HG03097 (cell line): ENCODE results near the gene DOCK10.
A peak's percentile ranks its signal among the peaks of the same experiment; 100 is the strongest.

ENCODE experiments used
- ATAC-seq: cut with Tn5 transposase; IDR thresholded peaks from one replicate; pipeline ENCODE4 v1.9.1; 2021; ENCODE audit not compliant: unreplicated experiment, low FRiP score

The DOCK10 gene

GRCh38 chr2:224885836-224886547, 156.3 kb downstream of the DOCK10 start:
- peak; percentile 71 for ATAC-seq

DNA sequence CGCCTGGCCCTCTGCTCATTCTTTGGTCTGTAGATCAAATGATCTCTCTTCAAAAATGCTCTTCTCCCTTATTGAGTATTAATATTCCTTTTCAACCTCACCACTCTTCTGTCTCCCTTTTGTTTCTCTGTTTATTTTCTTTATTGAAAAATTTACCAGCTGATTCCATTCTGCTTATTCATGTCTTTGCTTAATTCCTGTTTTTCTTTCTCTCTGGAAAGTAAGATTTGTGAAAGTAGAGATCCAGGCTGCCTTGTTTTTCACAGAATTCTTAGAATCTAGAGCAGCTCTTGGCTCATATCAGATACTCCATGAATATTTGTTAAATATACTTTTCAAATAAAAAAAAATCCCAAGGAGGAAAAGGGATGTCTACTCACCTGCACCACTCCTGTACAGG, 157.0 kb downstream of the DOCK10 start:
- ATAC-seq = no peak

DNA sequence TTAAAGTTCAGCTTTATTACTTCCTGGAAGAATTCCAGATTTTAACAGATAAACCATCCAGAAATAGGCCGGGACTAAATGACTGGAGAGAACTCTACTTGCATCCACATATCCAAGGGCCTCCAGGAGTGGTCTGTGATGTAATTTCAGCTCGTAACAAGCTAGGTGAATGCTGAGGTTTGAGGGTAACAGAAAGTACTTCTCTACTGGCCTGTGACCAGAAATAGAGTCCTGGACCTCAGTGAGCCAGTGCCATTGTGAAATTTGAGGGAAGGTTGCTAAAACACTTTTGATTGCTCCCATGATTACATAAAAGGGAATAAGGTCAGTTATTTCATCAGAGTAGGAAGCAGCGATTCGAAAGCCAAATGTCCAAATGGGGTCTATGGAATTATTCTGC, 158.1 kb downstream of the DOCK10 start:
- ATAC-seq = no peak

GRCh38 chr2:224883700-224884099, 158.6 kb downstream of the DOCK10 start:
- ATAC-seq = no peak

- no peak for ATAC-seq
Observed at GRCh38 chr2:224883172-224883516, 159.1 kb downstream of the DOCK10 start.

DNA sequence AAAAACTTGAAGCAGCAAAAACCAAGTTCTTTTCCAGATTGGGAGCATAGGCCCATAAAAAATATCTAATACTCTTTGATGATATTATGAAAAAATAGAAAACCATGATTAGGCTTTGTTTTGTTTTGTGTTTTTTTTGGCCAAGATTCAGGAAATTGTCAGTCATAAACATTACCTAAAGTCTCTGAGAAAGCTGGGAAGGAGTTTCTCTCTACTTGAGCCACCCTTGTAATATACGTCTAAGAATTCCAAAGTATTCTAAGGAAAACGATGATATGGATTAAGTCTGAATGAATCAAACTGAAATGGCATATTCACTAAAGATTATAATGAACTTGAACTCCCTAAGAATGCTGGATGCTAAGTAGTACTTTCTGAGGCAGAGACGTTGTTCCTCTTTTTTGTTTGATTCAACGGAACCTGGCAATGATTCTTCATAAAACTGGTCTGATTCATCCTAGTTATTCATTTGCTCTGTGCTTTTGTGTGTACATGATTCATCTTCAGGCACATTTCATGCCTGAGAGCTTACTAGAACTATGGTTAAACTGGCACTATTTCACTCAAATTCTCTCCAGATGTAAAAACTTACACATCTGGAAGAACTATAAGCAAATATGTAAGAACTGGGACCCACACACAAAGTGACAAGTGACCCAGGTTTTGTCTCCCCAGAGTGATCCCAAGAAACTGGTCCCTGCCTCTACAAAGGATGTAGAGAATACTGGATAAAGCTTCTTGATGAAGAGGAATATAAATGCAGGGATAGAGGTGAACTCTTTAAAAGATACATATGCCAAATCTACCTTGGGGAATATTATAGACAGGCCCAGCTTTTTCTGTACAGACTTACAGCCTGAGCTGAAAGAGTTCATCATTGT, 159.7 kb downstream of the DOCK10 start:
- ATAC-seq = no peak

- ATAC-seq = no peak
Observed at GRCh38 chr2:224881846-224882245, 160.4 kb downstream of the DOCK10 start.

GRCh38 chr2:224876522-224876921, 165.7 kb downstream of the DOCK10 start:
- ATAC-seq = no peak

DNA sequence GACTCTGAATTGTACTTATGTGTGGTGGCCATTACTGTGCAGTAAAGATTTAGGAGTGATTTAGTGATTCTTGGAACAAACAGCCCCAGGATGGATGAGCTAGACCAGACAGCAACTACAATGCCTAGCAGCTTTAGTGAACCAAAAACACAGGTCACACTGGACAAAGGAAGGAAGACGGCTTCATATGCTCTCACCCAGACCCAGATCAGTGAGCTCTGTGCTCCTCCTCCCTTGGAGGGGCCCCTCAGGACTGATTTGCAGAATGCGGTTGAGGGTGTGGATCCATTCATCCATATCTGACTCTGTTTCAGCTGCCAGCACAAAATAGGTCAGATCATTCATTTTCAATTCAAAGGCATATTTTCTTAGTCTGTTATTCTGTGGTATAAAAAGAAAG, 166.4 kb downstream of the DOCK10 start:
- peak; percentile 67 for ATAC-seq

DNA sequence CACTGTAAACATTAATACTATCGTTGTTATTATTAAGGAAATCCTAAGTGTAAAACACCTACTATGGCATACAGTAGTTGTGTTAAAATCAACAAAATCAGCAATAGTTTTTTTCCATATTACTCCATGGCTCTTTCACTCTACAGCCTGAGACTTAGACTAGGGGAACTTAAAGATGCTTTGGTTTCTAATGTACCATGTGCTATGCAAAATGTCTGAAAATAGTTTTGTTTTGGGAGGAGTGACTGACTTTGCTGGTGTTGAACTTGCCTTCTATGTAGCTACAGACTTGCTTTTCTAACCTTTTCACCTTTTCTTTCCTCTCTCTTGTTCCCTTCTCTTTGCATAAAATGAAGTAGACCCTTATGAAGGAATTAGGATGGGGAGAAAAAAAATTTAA, 167.1 kb downstream of the DOCK10 start:
- ATAC-seq = no peak

DNA sequence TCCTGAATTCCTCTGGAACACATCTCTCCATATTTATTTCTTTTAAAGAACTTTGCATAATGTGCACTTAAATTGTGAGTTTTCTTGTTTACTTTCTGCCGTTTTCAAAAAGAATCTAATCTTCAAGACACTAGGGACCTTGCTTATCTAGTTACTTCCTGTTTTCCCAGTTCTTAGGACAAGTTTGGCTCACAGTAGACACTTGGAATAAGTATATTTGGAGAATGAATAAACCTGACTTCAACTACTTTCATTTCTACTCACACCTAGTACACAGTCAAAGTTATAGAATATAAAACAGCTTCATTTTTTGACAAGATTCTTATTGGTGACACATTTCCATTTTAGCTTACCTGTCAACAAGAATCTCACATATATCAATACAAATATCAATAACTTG, 170.5 kb downstream of the DOCK10 start:
- no peak for ATAC-seq

DNA sequence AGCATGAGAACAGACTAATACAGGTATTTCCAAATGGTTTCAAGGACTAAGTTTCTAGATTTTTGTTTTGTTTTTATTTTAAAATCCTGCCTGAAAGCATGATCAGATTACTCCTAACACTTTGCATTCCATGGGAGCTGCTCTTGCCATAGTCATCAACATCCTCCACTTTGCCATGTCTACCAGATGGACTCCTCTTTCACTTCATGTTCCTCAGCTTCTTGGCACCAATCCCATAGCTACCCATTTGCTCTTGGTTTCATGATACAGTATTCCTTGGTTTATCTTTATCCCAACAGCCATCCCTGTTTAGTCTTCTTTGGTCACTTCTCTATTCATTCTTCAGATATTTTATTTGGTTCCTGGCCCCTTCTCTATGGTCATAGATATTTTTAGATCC, 171.9 kb downstream of the DOCK10 start:
- ATAC-seq = no peak

DNA sequence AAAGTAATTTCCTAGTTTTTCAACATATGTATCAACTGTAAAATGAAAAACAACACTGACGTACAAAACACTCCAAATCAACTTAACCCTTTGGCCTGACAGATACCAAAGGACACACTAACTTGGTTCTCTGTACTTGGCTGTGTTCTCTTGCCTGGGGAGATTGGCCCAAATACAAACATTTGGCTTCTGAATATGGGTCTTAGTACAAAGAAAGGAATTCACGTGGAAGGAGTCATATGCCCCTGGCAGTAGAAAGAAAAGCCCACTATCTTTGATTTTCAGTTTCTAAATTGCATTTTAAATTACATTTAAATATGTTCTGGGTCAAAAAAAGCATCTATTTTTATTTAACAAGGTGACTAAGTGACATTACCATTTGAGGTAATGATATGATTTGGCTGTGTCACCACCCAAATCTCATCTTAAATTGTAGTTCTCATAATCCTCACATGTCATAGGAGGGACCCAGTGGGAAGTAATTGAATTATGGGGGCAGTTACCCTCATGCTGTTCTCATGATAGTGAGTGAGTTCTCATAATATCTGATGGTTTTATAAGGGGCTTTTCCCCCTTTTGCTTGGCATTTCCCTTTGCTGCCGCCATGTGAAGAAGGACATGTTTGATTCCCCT, 172.6 kb downstream of the DOCK10 start:
- no peak for ATAC-seq

DNA sequence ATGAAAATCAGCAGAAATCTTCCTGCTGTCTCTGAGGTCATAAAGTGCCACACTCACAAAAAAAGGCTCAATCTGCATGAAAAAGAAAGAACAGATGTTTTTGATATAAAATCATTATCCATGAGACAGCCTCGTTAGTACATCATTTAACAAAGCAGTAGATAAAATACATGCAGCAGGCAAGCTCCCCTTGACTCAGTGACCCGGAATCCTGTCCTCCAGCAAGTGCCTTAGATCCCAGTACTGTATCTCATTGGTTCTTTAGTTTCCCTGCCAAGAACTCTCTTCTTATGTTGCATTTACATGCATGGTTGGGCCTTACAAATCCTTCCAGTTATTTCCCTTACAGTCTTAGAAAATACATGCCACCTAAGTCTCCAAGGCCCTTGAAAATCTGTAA, 177.3 kb downstream of the DOCK10 start:
- ATAC-seq = no peak

- no peak for ATAC-seq
Observed at GRCh38 chr2:224861266-224861665, 181.0 kb downstream of the DOCK10 start.

DNA sequence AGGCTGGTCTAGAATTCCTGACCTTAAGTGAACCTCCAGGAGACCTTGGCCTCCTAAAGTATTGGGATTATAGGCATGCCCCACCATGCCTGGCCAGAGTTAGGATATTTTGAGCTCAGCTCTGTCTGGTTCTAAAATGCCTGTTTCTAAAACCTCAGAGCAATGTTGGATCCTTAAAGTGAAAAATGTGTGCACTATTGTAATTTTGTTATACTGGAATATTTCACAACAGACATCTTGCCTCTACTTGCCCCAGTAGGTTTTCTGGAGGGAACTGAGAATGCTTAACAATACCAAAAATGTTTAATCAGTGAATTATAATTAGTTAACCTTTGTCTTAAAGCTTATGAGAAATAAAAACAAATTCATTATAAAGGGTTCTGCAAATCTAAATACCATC, 181.5 kb downstream of the DOCK10 start:
- no peak for ATAC-seq

- no peak for ATAC-seq
Observed at GRCh38 chr2:224851811-224852210, 190.5 kb downstream of the DOCK10 start.

DNA sequence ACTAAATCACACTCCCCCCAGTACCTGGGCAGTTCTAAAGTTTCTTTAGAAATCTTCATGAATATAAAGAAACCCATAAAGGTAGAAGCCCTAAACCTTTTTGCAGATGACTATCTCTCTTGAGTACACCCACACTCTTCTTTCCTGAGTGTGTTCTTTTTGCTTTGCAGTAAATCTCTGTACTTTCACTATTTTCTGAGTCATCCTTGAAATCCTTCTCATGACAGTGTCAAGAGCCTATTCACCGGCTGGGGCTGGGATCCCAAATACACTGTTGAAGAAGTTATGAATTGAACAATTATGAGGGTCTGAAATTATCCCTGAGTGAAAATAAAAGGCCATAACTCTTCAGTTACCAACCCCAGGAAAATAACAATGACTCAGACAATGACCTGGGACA, 192.2 kb downstream of the DOCK10 start:
- ATAC-seq = no peak

GRCh38 chr2:224849264-224849663, 193.0 kb downstream of the DOCK10 start:
- no peak for ATAC-seq

- no peak for ATAC-seq
Observed at GRCh38 chr2:224847961-224848850, 194.1 kb downstream of the DOCK10 start.

- ATAC-seq = no peak
Observed at GRCh38 chr2:224847381-224847780, 194.9 kb downstream of the DOCK10 start.
